ENCODE measurements around the gene TRAF3.

GRCh38 chr14:102777711-102778337 lies 575 bp downstream of the TRAF3 start:
- TF ChIP-seq CTCF (IDR thresholded peaks at IDR 0.05) (no peak), SMAD4 (CRISPR knock-in tag; IDR thresholded peaks at IDR 0.05) (no peak), PRDM15 (CRISPR knock-in tag; IDR thresholded peaks at IDR 0.05) (no peak), STAT6 (CRISPR knock-in tag; conservative IDR thresholded peaks at IDR 0.05; ENCODE audit: low read depth) (no peak)

Measured in WTC11 (cell line).